ENCODE data around the gene TMEM256.
A peak's percentile ranks its signal among the peaks of the same experiment; 100 is the strongest.

Gene TMEM256

GRCh38 chr17:7403977-7404736, at the start of gene TMEM256:
Gene TMEM256, minus strand, starts transcription at chr17:7404097. Its CDS starts 13 bp downstream, at chr17:7404084.
- DNase-seq: peak; percentile 72

DNA sequence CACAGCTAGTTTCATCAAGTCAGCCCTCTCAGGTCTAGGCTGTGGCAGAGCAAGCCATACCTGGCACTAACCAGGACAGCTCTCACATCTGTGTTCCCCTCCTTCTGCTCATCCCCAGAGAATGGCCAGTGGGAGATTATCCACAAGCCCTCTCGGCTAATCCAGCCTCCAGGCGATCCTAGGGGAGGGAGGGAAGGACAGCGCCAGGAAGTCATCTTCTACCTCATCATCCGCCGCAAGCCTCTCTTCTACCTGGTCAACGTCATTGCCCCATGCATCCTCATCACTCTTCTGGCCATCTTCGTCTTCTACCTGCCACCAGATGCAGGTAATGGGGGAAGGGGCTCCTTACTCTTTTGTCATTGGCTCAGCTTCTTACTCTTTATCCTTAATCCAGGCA, 44.6 kb upstream of the TMEM256 start:
- DNase-seq: no peak

GRCh38 chr17:7445619-7445968, 41.7 kb upstream of the TMEM256 start:
- DNase-seq: no peak

- DNase-seq: no peak
Observed at GRCh38 chr17:7444682-7445618, 41.1 kb upstream of the TMEM256 start, which contains the start of gene CHRNB1. Gene CHRNB1, plus strand, starts transcription at chr17:7445061. Its CDS starts 67 bp downstream, at chr17:7445128.

GRCh38 chr17:7443499-7444485, 39.9 kb upstream of the TMEM256 start:
- no peak for DNase-seq

DNA sequence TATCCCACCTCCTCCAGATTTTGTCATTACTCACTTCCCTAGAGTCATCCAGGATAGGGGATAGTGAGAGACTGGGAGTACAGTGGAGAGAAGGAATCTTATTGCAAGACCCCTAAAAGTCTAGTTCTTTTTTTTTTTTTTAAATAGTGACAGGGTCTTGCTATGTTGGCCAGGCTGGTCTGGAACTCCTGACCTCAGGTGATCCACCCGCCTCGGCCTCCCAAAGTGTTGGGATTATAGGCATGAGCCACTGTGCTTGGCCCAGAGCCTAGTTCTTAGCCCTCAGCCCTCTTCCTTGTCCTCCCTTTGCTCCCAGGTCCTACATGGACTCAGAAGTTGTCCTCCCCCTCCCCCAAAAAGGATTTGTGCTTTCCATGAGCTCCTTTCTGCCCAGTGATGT, 38.2 kb upstream of the TMEM256 start:
- no peak for DNase-seq

DNA sequence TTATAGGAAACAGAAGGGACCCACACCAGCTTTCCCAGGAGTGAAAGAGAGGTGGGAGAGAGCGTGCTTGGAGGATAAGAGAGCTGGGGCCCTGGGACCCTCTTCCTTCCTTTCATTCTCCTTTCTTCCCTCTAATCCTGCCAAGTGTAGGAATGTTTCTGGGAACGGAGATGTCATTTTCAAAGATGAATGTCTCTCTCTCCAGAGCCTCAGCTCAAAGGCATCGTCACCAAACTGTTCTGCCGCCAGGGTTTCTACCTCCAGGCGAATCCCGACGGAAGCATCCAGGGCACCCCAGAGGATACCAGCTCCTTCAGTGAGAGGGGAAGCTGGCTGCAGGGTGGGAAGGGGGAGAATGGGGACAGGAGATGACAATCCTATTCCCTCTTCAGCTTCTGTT, 37.4 kb upstream of the TMEM256 start:
- DNase-seq: no peak

GRCh38 chr17:7440834-7441195, 36.9 kb upstream of the TMEM256 start:
- DNase-seq: no peak

DNA sequence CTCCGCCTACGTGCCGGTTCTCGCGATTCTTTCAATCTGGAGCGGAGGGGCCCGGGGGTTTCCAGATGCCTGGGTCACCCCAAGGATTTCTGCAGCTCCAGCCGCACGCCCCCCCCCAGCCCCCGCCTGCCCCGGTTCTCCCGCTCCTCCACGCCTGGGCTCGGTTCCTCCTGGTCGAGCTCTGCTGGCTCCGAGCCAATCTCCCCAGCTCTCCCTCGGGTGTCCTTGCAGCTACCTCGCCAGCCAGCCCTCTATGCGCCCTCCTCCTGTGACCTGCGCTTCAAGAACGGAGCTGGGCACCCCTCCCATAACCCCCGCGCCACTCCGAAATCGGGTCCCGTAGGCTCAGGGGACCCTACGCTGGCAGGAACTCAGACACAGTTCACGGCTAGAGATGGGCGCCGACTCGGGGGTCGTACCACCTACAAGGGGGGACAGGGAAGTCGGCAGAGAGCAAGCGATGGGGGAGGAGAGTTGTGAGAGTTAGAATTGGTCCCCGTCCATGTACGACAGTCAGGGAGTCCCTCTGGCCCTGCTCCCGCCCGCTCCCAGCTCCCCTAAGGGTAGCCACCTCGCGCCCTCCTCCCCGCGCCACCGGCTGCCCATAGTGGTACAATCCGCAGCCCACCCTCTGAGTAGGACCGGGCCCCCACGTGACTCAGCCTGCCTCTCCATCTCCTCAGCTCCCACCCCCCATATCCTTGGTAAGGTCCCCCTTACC, 36.4 kb upstream of the TMEM256 start:
- DNase-seq: no peak

DNA sequence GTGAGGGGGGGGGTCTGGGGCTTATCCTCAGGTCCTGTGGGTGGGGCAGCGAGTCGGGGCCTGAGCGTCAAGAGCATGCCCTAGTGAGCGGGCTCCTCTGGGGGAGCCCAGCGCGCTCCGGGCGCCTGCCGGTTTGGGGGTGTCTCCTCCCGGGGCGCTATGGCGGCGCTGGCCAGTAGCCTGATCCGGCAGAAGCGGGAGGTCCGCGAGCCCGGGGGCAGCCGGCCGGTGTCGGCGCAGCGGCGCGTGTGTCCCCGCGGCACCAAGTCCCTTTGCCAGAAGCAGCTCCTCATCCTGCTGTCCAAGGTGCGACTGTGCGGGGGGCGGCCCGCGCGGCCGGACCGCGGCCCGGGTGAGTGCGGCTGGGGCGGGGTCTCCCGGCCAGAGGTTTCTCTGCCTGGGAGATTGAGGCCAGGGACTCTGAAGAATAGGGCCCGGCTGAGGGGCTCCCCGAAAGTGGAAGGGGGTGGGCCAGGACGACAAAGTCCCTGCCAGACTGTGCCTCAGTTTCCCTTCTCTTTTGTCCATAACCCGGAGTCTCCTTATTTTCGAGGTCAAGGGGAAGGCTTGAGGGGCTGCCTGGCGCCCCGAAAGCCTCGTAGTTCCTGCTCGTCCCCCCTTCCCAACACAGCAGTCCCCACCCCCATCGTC, 35.7 kb upstream of the TMEM256 start, which contains the start of gene FGF11:
Gene FGF11, plus strand, starts transcription at position 51 of the 651 bp plus-strand sequence. Its CDS starts 109 bp downstream, at position 160.
- no peak for DNase-seq

DNA sequence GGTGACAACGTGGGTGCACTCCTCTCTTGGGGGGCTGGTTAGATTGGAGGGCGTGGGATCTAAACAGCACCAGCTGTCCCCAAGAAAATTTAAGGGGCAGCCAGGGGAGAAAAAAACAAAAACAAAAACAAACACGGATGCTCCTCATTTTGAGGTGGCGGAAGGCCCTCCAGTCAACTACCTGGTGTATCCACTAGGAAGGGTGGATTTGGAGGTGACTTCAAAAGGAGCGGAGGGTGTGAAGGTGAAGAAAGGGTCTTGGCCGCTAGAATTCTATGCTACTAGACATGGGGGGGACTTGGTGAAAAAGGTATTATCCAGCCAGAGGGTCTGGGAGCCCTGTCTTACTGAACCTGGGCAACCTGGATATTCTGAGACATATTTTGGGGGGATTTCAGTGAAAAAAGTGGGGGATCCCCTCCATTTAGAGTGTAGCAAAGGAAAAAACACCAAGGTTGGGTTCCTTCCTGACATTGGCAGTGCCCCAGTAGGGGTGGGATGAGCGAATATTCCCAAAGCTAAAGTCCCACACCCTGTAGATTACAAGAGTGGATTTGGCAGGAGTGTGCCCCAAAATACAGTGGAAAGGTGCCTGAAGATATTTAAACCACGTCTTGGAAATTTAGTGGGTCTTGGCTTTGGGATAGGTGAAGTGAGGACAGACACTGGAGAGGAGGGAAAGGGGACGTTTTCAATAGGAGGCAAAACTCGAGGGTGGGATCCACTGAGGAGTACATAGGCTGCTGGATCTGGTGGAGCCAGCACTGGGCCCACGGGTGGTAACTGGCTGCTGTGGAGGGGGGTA, 35.0 kb upstream of the TMEM256 start:
- DNase-seq: no peak

DNA sequence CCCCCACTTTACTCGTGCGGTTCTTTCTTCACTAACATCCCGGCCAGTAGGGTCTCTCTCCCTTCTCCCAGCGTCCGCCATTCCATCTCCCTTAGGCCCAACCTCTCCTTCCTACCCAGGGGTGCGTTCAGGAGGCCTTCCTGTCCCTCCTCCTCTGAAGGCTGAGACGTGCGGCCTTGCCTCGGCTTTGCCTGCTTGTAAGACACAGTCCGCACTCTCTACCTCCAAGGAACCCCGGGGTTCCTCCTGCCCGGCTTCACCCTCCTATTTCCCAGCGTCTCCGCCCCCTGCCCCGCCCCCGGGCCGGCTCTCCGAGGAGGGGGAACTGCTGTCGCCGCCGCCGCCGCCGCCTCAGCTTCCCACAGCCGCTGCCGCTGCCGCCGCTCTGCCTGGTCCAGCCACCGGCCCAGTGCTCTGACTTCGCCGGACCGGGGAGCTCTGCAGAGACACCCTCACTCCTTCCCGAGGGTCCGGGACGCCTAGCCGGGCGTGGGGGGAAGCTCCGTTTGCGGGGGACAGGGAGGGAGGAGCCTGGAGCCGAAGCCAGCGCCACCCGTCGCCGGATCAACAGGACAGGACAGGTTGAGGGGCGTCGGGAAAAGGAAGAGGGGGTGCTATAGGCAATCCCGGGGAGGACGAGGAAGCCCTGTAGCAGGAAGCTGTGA, 34.2 kb upstream of the TMEM256 start:
- no peak for DNase-seq

DNA sequence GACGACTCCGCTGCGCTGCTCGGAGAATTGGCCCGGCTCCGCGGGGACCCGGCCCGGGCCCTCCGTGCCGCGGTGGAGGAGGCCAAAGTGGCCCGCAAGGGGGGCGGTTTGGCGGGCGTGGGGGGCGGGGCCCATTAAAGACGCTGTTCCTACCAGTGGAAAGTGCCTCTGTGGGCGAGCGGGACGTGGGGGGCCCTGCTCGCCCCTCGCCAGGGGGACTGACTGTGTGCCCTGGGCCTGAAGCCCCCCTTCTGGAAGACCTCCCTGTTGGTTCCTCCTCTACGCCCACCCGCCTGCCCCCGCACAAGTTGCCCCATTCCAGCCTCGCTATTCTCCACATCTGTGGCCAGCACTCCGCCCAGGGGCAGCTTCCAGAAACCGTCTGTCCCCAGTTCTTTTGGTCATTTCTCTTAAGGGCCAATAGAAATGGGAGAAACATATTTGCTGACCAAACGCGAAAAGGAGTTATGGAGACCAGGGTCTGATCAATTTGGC, 33.5 kb upstream of the TMEM256 start:
- no peak for DNase-seq

GRCh38 chr17:7436556-7437368, 32.9 kb upstream of the TMEM256 start:
- DNase-seq: no peak

- no peak for DNase-seq
Observed at GRCh38 chr17:7435676-7436555, 32.0 kb upstream of the TMEM256 start.

DNA sequence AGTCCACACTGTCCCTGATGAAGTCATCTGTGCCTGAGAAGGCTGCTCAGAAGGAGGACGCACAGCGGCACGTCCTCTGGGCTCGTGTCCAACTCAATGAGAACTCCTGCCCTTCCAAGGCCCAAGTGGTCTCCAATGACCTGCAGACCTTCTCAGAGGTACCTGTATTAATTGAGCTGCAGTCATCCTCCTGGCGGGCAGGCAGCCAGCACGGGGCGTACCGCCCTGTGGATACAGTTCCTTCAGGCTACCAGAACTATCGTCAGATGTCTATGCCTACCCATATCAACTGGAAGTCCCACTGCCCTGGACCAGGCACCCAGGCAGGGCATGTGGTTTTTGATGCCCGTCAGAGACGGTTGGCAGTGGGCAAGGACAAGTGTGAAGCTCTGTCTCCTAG, 28.4 kb upstream of the TMEM256 start:
- DNase-seq: no peak

DNA sequence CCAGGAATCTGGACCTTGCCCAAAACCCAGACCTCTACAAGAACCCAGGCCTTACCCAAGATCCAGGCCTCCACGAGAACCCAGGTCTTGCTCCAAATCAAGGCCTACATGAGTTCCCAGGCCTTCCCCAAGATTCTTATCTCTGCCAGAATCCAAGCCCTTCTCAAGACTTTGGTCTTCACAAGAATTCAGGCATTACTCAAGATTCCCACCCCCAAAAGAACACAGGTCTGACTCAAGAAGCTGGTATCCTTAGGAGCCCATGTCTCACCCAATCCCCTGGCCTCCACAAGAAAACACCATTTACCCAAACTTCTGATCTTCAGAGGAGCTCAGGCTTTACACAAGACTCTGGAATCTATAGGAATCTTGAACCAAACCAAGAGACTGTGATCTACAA, 27.3 kb upstream of the TMEM256 start:
- no peak for DNase-seq

- no peak for DNase-seq
Observed at GRCh38 chr17:7429722-7430121, 25.8 kb upstream of the TMEM256 start.

Measured in KG1 (cell line).